HepG2 (cell line): ENCODE data around the gene SIK3. TPM values are rescaled to one million over a fixed set of nuclear protein-coding genes. Genes with fewer than 3 reads are reported as not detected.

ENCODE experiments used
- ATF1 ChIP-seq: IDR thresholded peaks from 2 replicates; pipeline ENCODE4 v1.6.1; 2016; ENCODE audit warnings: mild to moderate bottlenecking, control low read depth
- DNMT3B ChIP-seq: conservative IDR thresholded peaks from 2 replicates; pipeline ENCODE4 v1.6.1; 2016; ENCODE audit warnings: missing biosample characterization, control low read depth
- FOXP4 ChIP-seq: sonication (generic); formaldehyde crosslinking; IDR thresholded peaks from 2 replicates; pipeline ENCODE4 v1.4.0; 2020; ENCODE audit warnings: missing genetic modification reagents
- FUBP1 ChIP-seq: sonication (generic); formaldehyde crosslinking; IDR thresholded peaks from 2 replicates; pipeline ENCODE4 v1.5.1; 2020; ENCODE audit warnings: missing genetic modification reagents, mild to moderate bottlenecking, borderline replicate concordance
- LRRFIP1 ChIP-seq: sonication (generic); formaldehyde crosslinking; conservative IDR thresholded peaks from 2 replicates; pipeline ENCODE4 v1.4.0; 2020; ENCODE audit warnings: missing genetic modification reagents
- NKX3-1 ChIP-seq: sonication (generic); formaldehyde crosslinking; IDR thresholded peaks from 2 replicates; pipeline ENCODE4 v1.5.0; 2020; ENCODE audit warnings: missing genetic modification reagents
- PCBP1 ChIP-seq: fragments of 200-400 bp; formaldehyde crosslinking; IDR thresholded peaks from 2 replicates; pipeline ENCODE4 v1.6.1; 2017; ENCODE audit warnings: mild to moderate bottlenecking, low read depth, low read length, borderline replicate concordance
- UBTF ChIP-seq: sonication (generic); formaldehyde crosslinking; IDR thresholded peaks from 2 replicates; pipeline ENCODE4 v1.4.0; 2020; ENCODE audit warnings: mild to moderate bottlenecking, missing genetic modification reagents
- ZC3H13 ChIP-seq: sonication (generic); formaldehyde crosslinking; IDR thresholded peaks from 2 replicates; pipeline ENCODE4 v1.8.1; 2023; ENCODE audit warnings: mild to moderate bottlenecking, missing genetic modification reagents, moderate library complexity
- ZNF296 ChIP-seq: sonication (generic); formaldehyde crosslinking; conservative IDR thresholded peaks from 2 replicates; pipeline ENCODE4 v1.5.0; 2020; ENCODE audit warnings: mild to moderate bottlenecking, missing genetic modification reagents
- ZNF496 ChIP-seq: sonication (generic); formaldehyde crosslinking; IDR thresholded peaks from 2 replicates; pipeline ENCODE4 v1.8.1; 2023; ENCODE audit warnings: mild to moderate bottlenecking, moderate library complexity, missing genetic modification reagents; ENCODE audit not compliant: insufficient replicate concordance
- ZNF547 ChIP-seq: sonication (generic); formaldehyde crosslinking; IDR thresholded peaks from 2 replicates; pipeline ENCODE4 v1.5.1; 2020; ENCODE audit warnings: mild to moderate bottlenecking, missing genetic modification reagents
- ZNF598 ChIP-seq: sonication (generic); formaldehyde crosslinking; IDR thresholded peaks from 2 replicates; pipeline ENCODE4 v1.5.1; 2020; ENCODE audit warnings: mild to moderate bottlenecking, missing genetic modification reagents, borderline replicate concordance
- polyA plus RNA-seq, 8 experiments: library from polyadenylated mRNA; depleted of rRNA in 3 of 8; stranded (reverse) in 7 of 8; unstranded in 1 of 8; fragments of >200 nt; fragmentation: Illumina TruSeq in 4 of 8; extraction: Trizol in 4 of 8; gene quantifications; 2 replicates each; pipeline versions ENCODE4 v1.2.1 to v1.2.3, GENCODE V29; 2011 to 2016; ENCODE audit warnings: low read depth in 4 of 8, missing spikeins in 1 of 8, mixed read lengths in 1 of 8; ENCODE audit not compliant: insufficient read depth in 1 of 8
- total RNA-seq, 5 experiments: library from RNA; depleted of rRNA; stranded (reverse); fragments of >200 nt; fragmentation: Illumina TruSeq; extraction: Trizol; gene quantifications; 2 replicates each; pipeline ENCODE4 v1.2.3, GENCODE V29; 2016; ENCODE audit warnings: low read depth in 1 of 5
- TF ChIP-seq, protein P1 (sequence below): sonication (generic); formaldehyde crosslinking; conservative IDR thresholded peaks from 2 replicates; pipeline ENCODE4 v1.8.0; 2022; ENCODE audit warnings: low read depth, missing genetic modification reagents
- TF ChIP-seq, protein P2 (sequence below): sonication (generic); formaldehyde crosslinking; IDR thresholded peaks from 2 replicates; pipeline ENCODE4 v1.5.0; 2020; ENCODE audit warnings: missing genetic modification reagents
- TF ChIP-seq, protein P3 (sequence below): sonication (generic); formaldehyde crosslinking; IDR thresholded peaks from 2 replicates; pipeline ENCODE4 v1.4.0; 2020; ENCODE audit warnings: mild to moderate bottlenecking, missing genetic modification reagents

Gene SIK3
- total and polyA plus RNA-seq, 2 of the 13 experiments (the other 11 are each of a cell fraction or from before 2014, with no cell fraction given): 5.7 to 9.8 TPM

DNA sequence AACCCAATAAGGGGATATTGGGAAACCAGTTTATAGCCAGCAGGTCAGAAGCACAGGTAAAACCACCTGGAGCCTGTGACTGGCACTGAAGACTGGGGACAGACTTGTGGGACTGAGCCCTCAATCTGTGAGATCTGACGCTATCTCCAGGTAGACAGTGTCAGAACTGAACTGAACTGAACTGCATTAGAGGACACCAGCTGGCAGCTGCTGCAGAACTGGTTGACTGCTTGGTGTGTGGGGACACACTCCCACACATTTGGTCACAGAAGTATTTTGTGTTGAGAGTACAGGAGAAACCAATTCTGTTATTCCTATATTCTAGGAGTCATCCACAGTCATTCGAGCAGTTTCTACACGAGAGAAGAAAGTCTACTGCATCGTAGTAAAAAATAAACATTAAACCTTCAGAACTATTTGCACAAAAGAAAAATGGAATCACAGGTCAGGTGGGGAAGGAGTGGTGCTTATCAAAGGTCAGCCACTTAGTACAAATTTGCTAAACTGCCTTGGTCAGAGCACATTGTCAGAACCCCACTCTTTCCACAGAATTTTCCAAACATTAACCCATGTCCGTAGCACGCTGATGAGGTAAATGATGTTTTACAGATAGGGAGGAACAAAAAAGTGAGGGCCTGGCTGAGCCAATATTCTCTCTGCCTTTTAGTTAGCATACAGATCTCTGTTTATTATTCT, 77.2 kb downstream of the SIK3 start (continued):
- no peak for TF ChIP-seq FUBP1 (CRISPR knock-in tag)
- TF ChIP-seq, protein P1, sequence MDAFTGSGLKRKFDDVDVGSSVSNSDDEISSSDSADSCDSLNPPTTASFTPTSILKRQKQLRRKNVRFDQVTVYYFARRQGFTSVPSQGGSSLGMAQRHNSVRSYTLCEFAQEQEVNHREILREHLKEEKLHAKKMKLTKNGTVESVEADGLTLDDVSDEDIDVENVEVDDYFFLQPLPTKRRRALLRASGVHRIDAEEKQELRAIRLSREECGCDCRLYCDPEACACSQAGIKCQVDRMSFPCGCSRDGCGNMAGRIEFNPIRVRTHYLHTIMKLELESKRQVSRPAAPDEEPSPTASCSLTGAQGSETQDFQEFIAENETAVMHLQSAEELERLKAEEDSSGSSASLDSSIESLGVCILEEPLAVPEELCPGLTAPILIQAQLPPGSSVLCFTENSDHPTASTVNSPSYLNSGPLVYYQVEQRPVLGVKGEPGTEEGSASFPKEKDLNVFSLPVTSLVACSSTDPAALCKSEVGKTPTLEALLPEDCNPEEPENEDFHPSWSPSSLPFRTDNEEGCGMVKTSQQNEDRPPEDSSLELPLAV (CRISPR knock-in tag): no peak
- no peak for TF ChIP-seq UBTF (CRISPR knock-in tag)
- TF ChIP-seq FOXP4 (CRISPR knock-in tag): peak; percentile 77
- 0 out of 2 replicates have a peak, but pooled peaks have one; percentile 44 for TF ChIP-seq ZNF598 (CRISPR knock-in tag)
- TF ChIP-seq ZNF547 (CRISPR knock-in tag): no peak
- TF ChIP-seq, protein P2, sequence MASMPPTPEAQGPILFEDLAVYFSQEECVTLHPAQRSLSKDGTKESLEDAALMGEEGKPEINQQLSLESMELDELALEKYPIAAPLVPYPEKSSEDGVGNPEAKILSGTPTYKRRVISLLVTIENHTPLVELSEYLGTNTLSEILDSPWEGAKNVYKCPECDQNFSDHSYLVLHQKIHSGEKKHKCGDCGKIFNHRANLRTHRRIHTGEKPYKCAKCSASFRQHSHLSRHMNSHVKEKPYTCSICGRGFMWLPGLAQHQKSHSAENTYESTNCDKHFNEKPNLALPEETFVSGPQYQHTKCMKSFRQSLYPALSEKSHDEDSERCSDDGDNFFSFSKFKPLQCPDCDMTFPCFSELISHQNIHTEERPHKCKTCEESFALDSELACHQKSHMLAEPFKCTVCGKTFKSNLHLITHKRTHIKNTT (CRISPR knock-in tag): no peak
- TF ChIP-seq NKX3-1 (CRISPR knock-in tag): no peak
- TF ChIP-seq ATF1 (CRISPR knock-in tag): no peak
- no peak for TF ChIP-seq ZNF496 (CRISPR knock-in tag)
- TF ChIP-seq DNMT3B (CRISPR knock-in tag): 0 out of 2 replicates have a peak, but pooled peaks have one; percentile 49
- TF ChIP-seq, protein P3, sequence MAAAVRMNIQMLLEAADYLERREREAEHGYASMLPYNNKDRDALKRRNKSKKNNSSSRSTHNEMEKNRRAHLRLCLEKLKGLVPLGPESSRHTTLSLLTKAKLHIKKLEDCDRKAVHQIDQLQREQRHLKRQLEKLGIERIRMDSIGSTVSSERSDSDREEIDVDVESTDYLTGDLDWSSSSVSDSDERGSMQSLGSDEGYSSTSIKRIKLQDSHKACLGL (CRISPR knock-in tag): no peak
- TF ChIP-seq ZC3H13 (CRISPR knock-in tag): no peak
- TF ChIP-seq PCBP1: no peak
- TF ChIP-seq LRRFIP1 (CRISPR knock-in tag): no peak
- TF ChIP-seq ZNF296 (CRISPR knock-in tag): no peak
